ENCODE data around the gene PDE4D.

DNA sequence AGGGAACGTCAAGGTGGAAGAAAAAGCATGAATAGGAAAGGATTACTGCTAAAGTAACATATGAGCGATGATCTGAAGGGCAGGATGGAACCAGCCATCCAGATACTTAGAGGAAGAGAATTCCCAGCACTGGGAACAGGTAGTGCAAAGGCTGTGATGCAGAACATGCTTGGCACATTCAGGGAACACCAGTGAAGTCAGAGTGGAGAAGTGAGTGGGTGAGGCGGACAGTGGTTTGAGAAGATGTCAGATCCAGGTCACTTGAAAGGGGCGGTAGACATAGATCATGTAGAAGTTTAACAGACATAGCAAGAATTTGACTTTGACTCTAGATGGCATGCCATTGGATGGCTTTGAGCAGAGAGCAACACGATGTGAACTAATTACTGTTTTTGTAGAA is 374.2 kb downstream of the PDE4D start:
- TF ChIP-seq EZH2 (optimal IDR thresholded peaks at IDR 0.05; ENCODE audit: low read depth, low read length) (no peak), EZH2phosphoT487 (IDR thresholded peaks at IDR 0.05; ENCODE audit: low read length) (no peak)
- TF ChIP-seq, protein P1, sequence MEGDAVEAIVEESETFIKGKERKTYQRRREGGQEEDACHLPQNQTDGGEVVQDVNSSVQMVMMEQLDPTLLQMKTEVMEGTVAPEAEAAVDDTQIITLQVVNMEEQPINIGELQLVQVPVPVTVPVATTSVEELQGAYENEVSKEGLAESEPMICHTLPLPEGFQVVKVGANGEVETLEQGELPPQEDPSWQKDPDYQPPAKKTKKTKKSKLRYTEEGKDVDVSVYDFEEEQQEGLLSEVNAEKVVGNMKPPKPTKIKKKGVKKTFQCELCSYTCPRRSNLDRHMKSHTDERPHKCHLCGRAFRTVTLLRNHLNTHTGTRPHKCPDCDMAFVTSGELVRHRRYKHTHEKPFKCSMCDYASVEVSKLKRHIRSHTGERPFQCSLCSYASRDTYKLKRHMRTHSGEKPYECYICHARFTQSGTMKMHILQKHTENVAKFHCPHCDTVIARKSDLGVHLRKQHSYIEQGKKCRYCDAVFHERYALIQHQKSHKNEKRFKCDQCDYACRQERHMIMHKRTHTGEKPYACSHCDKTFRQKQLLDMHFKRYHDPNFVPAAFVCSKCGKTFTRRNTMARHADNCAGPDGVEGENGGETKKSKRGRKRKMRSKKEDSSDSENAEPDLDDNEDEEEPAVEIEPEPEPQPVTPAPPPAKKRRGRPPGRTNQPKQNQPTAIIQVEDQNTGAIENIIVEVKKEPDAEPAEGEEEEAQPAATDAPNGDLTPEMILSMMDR (IDR thresholded peaks at IDR 0.05; ENCODE audit: low read length) = no peak

Data from MM.1S (cell line).